Measurements from ENCODE around the gene RASSF7.

RASSF7 gene

GRCh38 chr11:611001-611996 is 50.5 kb downstream of the RASSF7 start:
- DNase-seq: no peak

GRCh38 chr11:612201-612960 is 51.6 kb downstream of the RASSF7 start:
- no peak for DNase-seq

DNA sequence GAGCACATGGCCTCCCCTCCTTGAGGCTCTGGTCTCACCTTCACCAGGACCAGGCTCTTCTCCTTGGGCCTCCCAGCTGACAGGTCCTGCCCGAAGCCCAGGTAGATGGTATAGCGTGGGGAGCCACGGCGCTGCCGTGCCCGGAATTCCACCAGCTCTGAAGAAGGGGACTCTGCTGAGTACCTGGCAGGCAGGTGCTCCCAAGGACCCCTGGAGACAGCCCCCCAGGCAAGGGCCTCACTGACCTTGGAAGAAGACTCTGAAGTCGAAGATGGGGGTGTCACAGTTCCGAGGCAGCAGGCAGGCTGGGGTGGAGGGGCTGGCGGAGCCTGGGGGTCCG is 52.2 kb downstream of the RASSF7 start:
- no peak for DNase-seq

GRCh38 chr11:613369-613968 is 52.7 kb downstream of the RASSF7 start:
- DNase-seq: no peak
